ENCODE data around the gene ANO9.

The ANO9 gene

DNA sequence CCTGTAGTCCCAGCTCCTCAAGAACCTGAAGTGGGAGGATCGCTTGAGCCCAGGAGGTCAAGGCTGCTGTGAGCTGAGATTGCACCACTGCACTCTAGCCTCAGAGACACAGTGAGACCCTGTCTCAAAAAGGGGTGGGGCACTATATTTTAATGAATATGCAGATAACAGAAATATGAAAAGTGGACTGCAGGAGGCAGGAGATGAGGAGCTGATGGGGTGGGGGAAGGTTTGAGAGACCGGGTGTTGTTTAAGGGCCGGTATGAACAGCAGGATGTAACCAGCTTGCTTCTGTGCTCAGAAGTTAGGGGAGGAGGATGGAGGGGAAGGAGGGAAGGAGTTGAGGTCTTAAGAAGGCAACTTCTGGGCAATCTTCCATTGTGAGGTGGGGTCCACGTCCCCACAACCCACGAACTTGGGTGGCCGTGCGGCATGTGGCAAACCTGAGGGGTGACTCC lies 73.8 kb downstream of the ANO9 start:
- DNase-seq (ENCODE audit: low read depth in 2 of 2) = peak in 1 of 2 donors; percentile 6
- TF ChIP-seq, protein P1, sequence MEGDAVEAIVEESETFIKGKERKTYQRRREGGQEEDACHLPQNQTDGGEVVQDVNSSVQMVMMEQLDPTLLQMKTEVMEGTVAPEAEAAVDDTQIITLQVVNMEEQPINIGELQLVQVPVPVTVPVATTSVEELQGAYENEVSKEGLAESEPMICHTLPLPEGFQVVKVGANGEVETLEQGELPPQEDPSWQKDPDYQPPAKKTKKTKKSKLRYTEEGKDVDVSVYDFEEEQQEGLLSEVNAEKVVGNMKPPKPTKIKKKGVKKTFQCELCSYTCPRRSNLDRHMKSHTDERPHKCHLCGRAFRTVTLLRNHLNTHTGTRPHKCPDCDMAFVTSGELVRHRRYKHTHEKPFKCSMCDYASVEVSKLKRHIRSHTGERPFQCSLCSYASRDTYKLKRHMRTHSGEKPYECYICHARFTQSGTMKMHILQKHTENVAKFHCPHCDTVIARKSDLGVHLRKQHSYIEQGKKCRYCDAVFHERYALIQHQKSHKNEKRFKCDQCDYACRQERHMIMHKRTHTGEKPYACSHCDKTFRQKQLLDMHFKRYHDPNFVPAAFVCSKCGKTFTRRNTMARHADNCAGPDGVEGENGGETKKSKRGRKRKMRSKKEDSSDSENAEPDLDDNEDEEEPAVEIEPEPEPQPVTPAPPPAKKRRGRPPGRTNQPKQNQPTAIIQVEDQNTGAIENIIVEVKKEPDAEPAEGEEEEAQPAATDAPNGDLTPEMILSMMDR (IDR thresholded peaks at IDR 0.05; ENCODE audit: low read depth, low read length) = no peak
- no peak overlapping the region for H3K4me3 ChIP-seq (replicated peaks in 1 of 2; ENCODE audit: low read depth in 2 of 2, low read length in 2 of 2)

Data from cardiac fibroblast (primary cell).